Hepatocyte (in vitro differentiated cells): Measurements from ENCODE around the gene CHAMP1. TPM values are rescaled to one million over a fixed set of nuclear protein-coding genes. Genes with fewer than 3 reads are reported as not detected.
A peak's percentile ranks its signal among the peaks of the same experiment; 100 is the strongest.

Experiments
- DNase-seq: peaks from one replicate; pipeline ENCODE4 v3.0.0-alpha.2; 2016; ENCODE audit warnings: low spot score
- H2AFZ ChIP-seq: fragments of 200-600 bp; sonication (generic); 2 replicates; pipeline ENCODE4 v1.6.0; 2016; ENCODE audit warnings: antibody characterized with exemption, mild to moderate bottlenecking
- H3K27ac ChIP-seq: fragments of 200-600 bp; sonication (generic); 2 replicates; pipeline ENCODE4 v1.5.1; 2016; ENCODE audit warnings: mild to moderate bottlenecking
- H3K27me3 ChIP-seq: fragments of 200-600 bp; sonication (generic); 2 replicates; pipeline ENCODE4 v1.6.1; 2016
- H3K36me3 ChIP-seq: fragments of 200-600 bp; sonication (generic); replicated peaks from 2 replicates; pipeline ENCODE4 v1.5.1; 2016; ENCODE audit warnings: low read depth; ENCODE audit not compliant: insufficient read depth
- H3K4me1 ChIP-seq: fragments of 200-600 bp; sonication (generic); 2 replicates; pipeline ENCODE4 v1.5.1; 2016; ENCODE audit warnings: mild to moderate bottlenecking, moderate library complexity; ENCODE audit not compliant: insufficient read depth
- H3K4me2 ChIP-seq: fragments of 200-600 bp; sonication (generic); 2 replicates; pipeline ENCODE4 v1.6.0; 2016
- H3K4me3 ChIP-seq: fragments of 200-600 bp; sonication (generic); 2 replicates; pipeline ENCODE4 v1.5.1; 2016; ENCODE audit warnings: mild to moderate bottlenecking
- H3K79me2 ChIP-seq: fragments of 200-600 bp; sonication (generic); 2 replicates; pipeline ENCODE4 v1.6.0; 2017; ENCODE audit warnings: mild to moderate bottlenecking
- H3K9me2 ChIP-seq: fragments of 200-600 bp; sonication (generic); replicated peaks from 2 replicates; pipeline ENCODE4 v1.6.0; 2017; ENCODE audit warnings: mild to moderate bottlenecking; ENCODE audit not compliant: insufficient read depth
- H3K9me3 ChIP-seq: fragments of 200-600 bp; sonication (generic); 2 replicates; pipeline ENCODE4 v1.5.1; 2016; ENCODE audit warnings: low read depth, mild to moderate bottlenecking
- H4K20me1 ChIP-seq: fragments of 200-600 bp; sonication (generic); 2 replicates; pipeline ENCODE4 v1.6.0; 2016; ENCODE audit warnings: mild to moderate bottlenecking; ENCODE audit not compliant: insufficient read depth, poor library complexity, severe bottlenecking
- EZH2 ChIP-seq: fragments of 200-600 bp; sonication (generic); IDR thresholded peaks from 2 replicates; pipeline ENCODE4 v1.6.1; 2016; ENCODE audit warnings: antibody characterized with exemption, mild to moderate bottlenecking, borderline replicate concordance
- EZH2phosphoT487 ChIP-seq: fragments of 200-600 bp; sonication (generic); IDR thresholded peaks from one replicate; pipeline ENCODE4 v1.6.1; 2018; ENCODE audit warnings: antibody characterized with exemption, mild to moderate bottlenecking, low read depth, moderate library complexity; ENCODE audit not compliant: unreplicated experiment, severe bottlenecking
- WGBS: methylation state at CpG from one replicate; pipeline ENCODE4 v1.1.6; 2016; ENCODE audit warnings: low lambda C conversion rate; ENCODE audit errors: missing lambda C conversion rate; 5-methylcytosine and 5-hydroxymethylcytosine counted together
- polyA plus RNA-seq: library from polyadenylated mRNA; unstranded; fragments of >200 nt; fragmentation: Nextera tagmentation; extraction: Ambion mirVana; gene quantifications from 2 replicates; pipeline ENCODE4 v1.2.1, GENCODE V29; 2016
- total RNA-seq: library from RNA; depleted of rRNA; stranded (reverse); fragments of >200 nt; gene quantifications from 2 replicates; pipeline ENCODE4 v1.2.3, GENCODE V29; 2014
- TF ChIP-seq, protein P1 (sequence below): fragments of 200-600 bp; sonication (generic); IDR thresholded peaks from 2 replicates; pipeline ENCODE4 v1.5.1; 2016; ENCODE audit warnings: antibody characterized with exemption, mild to moderate bottlenecking; ENCODE audit not compliant: poor library complexity

CHAMP1 gene
- total and polyA plus RNA-seq, 2 experiments from 2014 or later = 6.6 to 12.8 TPM

- Histone ChIP-seq H3K27me3 (no peaks in the 10 kb centered on the region), H3K36me3 (no peaks in the 10 kb centered on the region), H3K4me3 (no peak overlapping the region), H3K4me1 (peaks cover 14% of the 10 kb centered on the region), H3K27ac (no peak overlapping the region), H3K4me2 (no peak overlapping the region), H3K9me3 (no peaks in the 10 kb centered on the region), H3K79me2 (no peaks in the 10 kb centered on the region), H3K9me2 (no peaks in the 10 kb centered on the region), H4K20me1 (no peaks in the 10 kb centered on the region), H2AFZ (no peak overlapping the region)
- TF ChIP-seq EZH2phosphoT487 = no peak
- TF ChIP-seq, protein P1, sequence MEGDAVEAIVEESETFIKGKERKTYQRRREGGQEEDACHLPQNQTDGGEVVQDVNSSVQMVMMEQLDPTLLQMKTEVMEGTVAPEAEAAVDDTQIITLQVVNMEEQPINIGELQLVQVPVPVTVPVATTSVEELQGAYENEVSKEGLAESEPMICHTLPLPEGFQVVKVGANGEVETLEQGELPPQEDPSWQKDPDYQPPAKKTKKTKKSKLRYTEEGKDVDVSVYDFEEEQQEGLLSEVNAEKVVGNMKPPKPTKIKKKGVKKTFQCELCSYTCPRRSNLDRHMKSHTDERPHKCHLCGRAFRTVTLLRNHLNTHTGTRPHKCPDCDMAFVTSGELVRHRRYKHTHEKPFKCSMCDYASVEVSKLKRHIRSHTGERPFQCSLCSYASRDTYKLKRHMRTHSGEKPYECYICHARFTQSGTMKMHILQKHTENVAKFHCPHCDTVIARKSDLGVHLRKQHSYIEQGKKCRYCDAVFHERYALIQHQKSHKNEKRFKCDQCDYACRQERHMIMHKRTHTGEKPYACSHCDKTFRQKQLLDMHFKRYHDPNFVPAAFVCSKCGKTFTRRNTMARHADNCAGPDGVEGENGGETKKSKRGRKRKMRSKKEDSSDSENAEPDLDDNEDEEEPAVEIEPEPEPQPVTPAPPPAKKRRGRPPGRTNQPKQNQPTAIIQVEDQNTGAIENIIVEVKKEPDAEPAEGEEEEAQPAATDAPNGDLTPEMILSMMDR = no peak
- TF ChIP-seq EZH2 = no peak
- no peak for DNase-seq
- 97% methylated on average over 12 of the region's 12 CpGs for WGBS
Observed at GRCh38 chr13:114299604-114300305, 14.5 kb upstream of the CHAMP1 start.

GRCh38 chr13:114303700-114304327 lies 10.5 kb upstream of the CHAMP1 start:
- WGBS = 81% methylated on average over 11 of the region's 11 CpGs
- H3K4me2 ChIP-seq = no peak overlapping the region
- H3K9me2 ChIP-seq = no peaks in the 10 kb centered on the region
- no peak overlapping the region for H3K4me3 ChIP-seq
- no peak overlapping the region for H2AFZ ChIP-seq
- peaks cover 14% of the 10 kb centered on the region for H3K4me1 ChIP-seq
- H3K79me2 ChIP-seq = no peaks in the 10 kb centered on the region
- no peaks in the 10 kb centered on the region for H3K36me3 ChIP-seq
- TF ChIP-seq EZH2 (no peak), EZH2phosphoT487 (no peak)
- TF ChIP-seq, protein P1 = no peak
- H3K27me3 ChIP-seq = no peaks in the 10 kb centered on the region
- peak overlapping the region; percentile 87 for H3K27ac ChIP-seq
- H4K20me1 ChIP-seq = no peaks in the 10 kb centered on the region
- H3K9me3 ChIP-seq = no peaks in the 10 kb centered on the region
- no peak for DNase-seq

GRCh38 chr13:114304346-114305034 lies 9.8 kb upstream of the CHAMP1 start:
- H3K27me3 ChIP-seq = no peaks in the 10 kb centered on the region
- no peaks in the 10 kb centered on the region for H3K9me3 ChIP-seq
- no peaks in the 10 kb centered on the region for H3K79me2 ChIP-seq
- H2AFZ ChIP-seq = no peak overlapping the region
- peak overlapping the region; percentile 87 for H3K27ac ChIP-seq
- H3K36me3 ChIP-seq = no peaks in the 10 kb centered on the region
- H3K4me1 ChIP-seq = peaks cover 14% of the 10 kb centered on the region
- H3K9me2 ChIP-seq = no peaks in the 10 kb centered on the region
- no peak overlapping the region for H3K4me3 ChIP-seq
- 75% methylated on average over 13 of the region's 13 CpGs for WGBS
- DNase-seq = no peak
- TF ChIP-seq EZH2 (no peak), EZH2phosphoT487 (no peak)
- TF ChIP-seq, protein P1 = no peak
- no peak overlapping the region for H3K4me2 ChIP-seq
- H4K20me1 ChIP-seq = no peaks in the 10 kb centered on the region
